SU-DHL-6 (cell line): Measurements from ENCODE around the gene CDH23.

Source experiments
- EZH2phosphoT487 ChIP-seq: fragments of 200-600 bp; sonication (generic), shearing (Covaris generic); conservative IDR thresholded peaks from 2 replicates; pipeline ENCODE4 v1.6.1; 2018; ENCODE audit warnings: mild to moderate bottlenecking, antibody characterized with exemption, low read length, moderate library complexity, mixed read lengths
- TF ChIP-seq, protein P1 (sequence below): fragments of 200-600 bp; sonication (generic); IDR thresholded peaks from one replicate; pipeline ENCODE4 v1.5.1; 2017; ENCODE audit warnings: antibody characterized with exemption, mild to moderate bottlenecking, low read length, moderate library complexity; ENCODE audit not compliant: insufficient read depth, poor library complexity, severe bottlenecking

DNA sequence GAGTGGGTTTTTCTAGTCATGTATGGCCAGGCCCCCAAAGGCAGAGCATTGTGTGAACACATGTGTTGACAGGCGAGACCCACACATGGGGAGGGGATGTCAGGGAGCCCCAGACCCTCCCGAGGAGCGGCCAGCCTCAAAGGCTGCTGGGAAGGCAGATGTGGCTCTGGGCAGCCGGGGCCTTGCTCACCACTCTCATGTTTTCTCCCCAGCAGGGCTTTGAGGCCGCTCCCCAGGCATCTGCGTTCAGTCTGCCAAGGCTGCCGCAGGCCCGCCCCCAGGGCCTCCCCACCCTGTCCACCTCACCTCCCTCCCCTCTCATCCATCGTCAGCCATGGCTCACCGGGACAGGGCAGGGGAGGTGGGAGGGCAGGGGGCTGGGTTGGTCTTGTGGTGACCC, 393.2 kb downstream of the CDH23 start:
- TF ChIP-seq, protein P1, sequence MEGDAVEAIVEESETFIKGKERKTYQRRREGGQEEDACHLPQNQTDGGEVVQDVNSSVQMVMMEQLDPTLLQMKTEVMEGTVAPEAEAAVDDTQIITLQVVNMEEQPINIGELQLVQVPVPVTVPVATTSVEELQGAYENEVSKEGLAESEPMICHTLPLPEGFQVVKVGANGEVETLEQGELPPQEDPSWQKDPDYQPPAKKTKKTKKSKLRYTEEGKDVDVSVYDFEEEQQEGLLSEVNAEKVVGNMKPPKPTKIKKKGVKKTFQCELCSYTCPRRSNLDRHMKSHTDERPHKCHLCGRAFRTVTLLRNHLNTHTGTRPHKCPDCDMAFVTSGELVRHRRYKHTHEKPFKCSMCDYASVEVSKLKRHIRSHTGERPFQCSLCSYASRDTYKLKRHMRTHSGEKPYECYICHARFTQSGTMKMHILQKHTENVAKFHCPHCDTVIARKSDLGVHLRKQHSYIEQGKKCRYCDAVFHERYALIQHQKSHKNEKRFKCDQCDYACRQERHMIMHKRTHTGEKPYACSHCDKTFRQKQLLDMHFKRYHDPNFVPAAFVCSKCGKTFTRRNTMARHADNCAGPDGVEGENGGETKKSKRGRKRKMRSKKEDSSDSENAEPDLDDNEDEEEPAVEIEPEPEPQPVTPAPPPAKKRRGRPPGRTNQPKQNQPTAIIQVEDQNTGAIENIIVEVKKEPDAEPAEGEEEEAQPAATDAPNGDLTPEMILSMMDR = no peak
- no peak for TF ChIP-seq EZH2phosphoT487
